Mucosa of rectum (tissue), 2 donors: Measurements from ENCODE around the gene CLEC1A.

Experiments used
- H3K27ac ChIP-seq, 2 donors: one replicate each; pipeline ENCODE4 v1.7.0; 2013; ENCODE audit warnings: inconsistent platforms in 2 of 2, low read depth in 2 of 2, low read length in 2 of 2
- H3K27me3 ChIP-seq, 2 donors: one replicate each; pipeline ENCODE4 v1.7.0; 2013; ENCODE audit warnings: low read length in 2 of 2; ENCODE audit not compliant: control insufficient read depth in 2 of 2, insufficient read depth in 2 of 2
- H3K36me3 ChIP-seq, 2 donors: one replicate each; pipeline ENCODE4 v1.7.0; 2013; ENCODE audit warnings: low read length in 2 of 2; ENCODE audit not compliant: control insufficient read depth in 2 of 2, insufficient read depth in 2 of 2
- H3K4me1 ChIP-seq, 2 donors: one replicate each; pipeline ENCODE4 v1.7.0; 2013; ENCODE audit warnings: low read length in 2 of 2, mild to moderate bottlenecking in 1 of 2; ENCODE audit not compliant: control insufficient read depth in 2 of 2, insufficient read depth in 2 of 2
- H3K4me3 ChIP-seq, 2 donors: one replicate each; pipeline ENCODE4 v1.7.0; 2013; ENCODE audit warnings: low read length in 2 of 2
- H3K9ac ChIP-seq, 2 donors: one replicate each; pipeline ENCODE4 v1.7.0; 2013; ENCODE audit warnings: low read length in 2 of 2, low read depth in 1 of 2, mild to moderate bottlenecking in 1 of 2
- H3K9me3 ChIP-seq, 2 donors: one replicate each; pipeline ENCODE4 v1.7.0; 2013; ENCODE audit warnings: low read length in 2 of 2; ENCODE audit not compliant: control insufficient read depth in 2 of 2
- donor health status: healthy.
- donor health status: Normal muscosa, but diverticular disease.

Gene CLEC1A, protein sequence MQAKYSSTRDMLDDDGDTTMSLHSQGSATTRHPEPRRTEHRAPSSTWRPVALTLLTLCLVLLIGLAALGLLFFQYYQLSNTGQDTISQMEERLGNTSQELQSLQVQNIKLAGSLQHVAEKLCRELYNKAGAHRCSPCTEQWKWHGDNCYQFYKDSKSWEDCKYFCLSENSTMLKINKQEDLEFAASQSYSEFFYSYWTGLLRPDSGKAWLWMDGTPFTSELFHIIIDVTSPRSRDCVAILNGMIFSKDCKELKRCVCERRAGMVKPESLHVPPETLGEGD

DNA sequence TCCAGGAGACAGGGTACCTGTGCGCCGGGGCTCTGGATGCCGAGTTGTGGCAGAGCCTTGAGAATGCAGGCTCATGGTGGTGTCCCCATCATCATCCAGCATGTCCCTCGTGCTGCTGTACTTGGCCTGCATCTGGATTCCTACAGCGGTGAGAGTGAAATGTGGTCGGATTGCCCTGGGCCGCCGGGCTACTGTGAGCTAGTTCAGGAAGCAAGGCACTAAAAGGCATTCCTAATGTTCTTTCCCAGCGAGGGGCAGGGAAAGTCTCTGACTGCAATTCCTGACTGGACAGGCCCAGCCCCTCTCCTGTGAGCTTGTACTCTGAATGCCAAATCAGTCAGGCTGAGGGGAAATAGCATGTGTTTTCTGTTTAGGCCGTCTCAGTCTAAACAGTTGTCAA lies at the start of gene CLEC1A:
CLEC1A (minus strand) TSS at position 195 of the 400 bp plus-strand sequence; CDS start at position 132, 63 bp downstream.
- Histone ChIP-seq H3K36me3 (no peaks in the 10 kb centered on the region), H3K9ac (no peak within 1 kb of the TSS), H3K27ac (peak within 1 kb of the TSS in 1 of 2 donors; percentile 45), H3K9me3 (no peaks in the 10 kb centered on the region), H3K4me1 (no peaks in the 10 kb centered on the region), H3K4me3 (no peak within 1 kb of the TSS), H3K27me3 (no peaks in the 10 kb centered on the region)

DNA sequence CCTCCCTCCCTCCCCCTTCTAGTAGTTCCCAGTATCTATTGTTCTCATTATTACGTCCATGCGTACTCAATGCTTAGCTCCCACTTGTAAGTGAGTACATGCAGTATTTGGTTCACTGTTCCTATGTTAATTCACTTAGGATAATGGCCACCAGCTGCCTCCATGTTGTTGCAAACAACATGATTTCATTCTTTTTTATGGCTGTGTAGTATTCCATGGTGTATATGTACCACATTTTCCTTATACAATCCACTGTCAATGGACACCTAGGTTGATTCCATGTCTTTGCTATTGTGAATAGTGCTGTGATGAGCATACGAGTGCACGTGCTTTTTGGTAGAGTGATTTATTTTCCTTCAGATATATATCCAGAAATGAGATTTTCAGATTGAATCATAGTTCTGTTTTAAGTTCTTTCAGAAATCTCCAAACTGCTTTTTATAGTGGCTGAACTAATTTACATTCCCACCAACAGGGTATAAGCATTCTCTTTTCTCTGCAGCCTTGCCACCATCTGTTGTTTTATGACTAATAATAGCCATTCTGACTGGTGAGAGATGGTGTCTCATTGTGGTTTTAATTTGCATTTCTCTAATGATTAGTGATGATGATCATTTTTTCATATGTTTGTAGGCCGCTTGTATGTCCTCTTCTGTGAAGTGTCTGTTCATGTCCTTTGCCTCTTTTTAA lies 49.1 kb upstream of the CLEC1A start:
- Histone ChIP-seq H3K9ac (no peak overlapping the region), H3K27me3 (no peaks in the 10 kb centered on the region), H3K4me3 (no peak overlapping the region), H3K27ac (no peak overlapping the region), H3K9me3 (no peaks in the 10 kb centered on the region), H3K4me1 (no peaks in the 10 kb centered on the region), H3K36me3 (no peaks in the 10 kb centered on the region)

DNA sequence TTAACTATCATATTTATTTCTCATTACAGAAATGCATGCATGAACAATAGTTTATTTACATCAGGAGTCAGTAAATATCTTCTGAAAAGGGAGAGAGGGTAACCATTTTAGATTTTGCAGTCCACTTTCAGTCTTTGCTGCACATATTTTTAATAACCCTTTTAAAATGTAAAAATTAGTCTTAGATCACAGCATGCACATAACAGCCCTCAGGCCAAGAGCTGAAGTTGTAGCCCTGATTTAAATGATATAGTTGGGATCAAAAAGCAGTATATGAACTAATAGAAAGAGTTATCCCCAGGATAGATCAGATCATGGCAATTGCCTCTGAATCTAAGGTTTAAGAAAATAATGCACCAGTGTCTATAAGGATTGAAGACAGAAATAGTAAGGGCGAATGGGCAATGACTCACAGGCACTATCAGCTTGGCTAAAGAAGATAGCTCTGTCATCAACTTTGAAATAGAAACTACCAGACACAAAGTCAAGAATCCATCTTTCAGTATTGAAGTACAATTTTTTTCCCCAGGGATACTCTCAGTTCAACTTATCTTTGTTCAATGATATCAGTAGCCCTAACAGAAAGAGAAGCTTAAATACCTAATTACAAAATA lies 44.3 kb upstream of the CLEC1A start:
- H3K9me3 ChIP-seq = no peaks in the 10 kb centered on the region
- no peaks in the 10 kb centered on the region for H3K27me3 ChIP-seq
- no peak overlapping the region for H3K9ac ChIP-seq
- no peaks in the 10 kb centered on the region for H3K36me3 ChIP-seq
- H3K4me1 ChIP-seq = no peaks in the 10 kb centered on the region
- H3K4me3 ChIP-seq = no peak overlapping the region
- H3K27ac ChIP-seq = no peak overlapping the region

DNA sequence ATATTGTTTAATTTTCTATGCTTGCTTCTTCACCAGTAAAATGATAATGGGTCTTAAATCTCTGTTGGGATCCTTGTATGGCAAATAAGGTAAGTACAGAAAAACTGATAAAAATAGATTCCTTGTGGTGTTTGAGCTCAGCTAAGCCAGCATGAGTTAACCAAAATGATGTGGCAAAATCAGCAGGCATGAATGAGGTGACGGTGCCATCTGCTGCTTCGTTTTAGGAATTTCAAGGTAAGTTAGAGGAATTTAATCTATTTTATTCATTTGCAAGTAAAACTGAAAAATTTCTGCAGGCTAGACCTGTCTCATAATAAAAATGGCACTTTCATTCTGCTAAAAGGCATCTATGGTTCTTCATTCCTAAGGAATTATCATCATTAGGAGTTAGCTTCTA lies 41.2 kb upstream of the CLEC1A start:
- H3K9me3 ChIP-seq = no peaks in the 10 kb centered on the region
- H3K27me3 ChIP-seq = no peaks in the 10 kb centered on the region
- no peak overlapping the region for H3K27ac ChIP-seq
- no peaks in the 10 kb centered on the region for H3K4me1 ChIP-seq
- no peak overlapping the region for H3K9ac ChIP-seq
- no peak overlapping the region for H3K4me3 ChIP-seq
- H3K36me3 ChIP-seq = no peaks in the 10 kb centered on the region

DNA sequence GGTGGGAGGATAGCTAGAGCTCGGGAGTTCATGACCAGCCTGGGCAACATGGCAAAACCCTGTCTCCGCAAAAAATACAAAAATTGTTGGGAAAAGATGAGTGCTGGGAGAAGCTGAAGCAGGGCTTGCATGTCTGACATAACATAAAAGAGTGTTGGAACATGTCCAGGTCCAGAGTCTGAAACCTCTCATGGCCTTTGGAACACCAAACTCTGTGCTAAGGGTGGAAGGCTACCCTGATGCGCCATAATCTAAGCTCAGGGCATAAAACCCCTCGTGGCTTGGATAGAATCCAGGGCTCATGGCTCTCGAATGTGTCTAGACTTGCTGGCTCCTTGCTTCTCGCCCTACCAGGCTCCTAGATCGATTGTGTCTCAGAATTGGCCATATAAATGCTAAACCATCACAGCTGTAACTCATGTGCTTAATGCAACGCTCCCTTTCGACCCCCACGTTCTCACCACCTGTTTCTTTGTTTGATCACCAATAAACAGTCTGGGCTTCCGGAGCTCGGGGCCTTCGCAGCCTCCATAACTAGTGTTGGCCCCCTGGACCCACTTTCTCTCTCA lies 37.9 kb upstream of the CLEC1A start:
- H3K9me3 ChIP-seq = no peaks in the 10 kb centered on the region
- no peak overlapping the region for H3K27ac ChIP-seq
- no peak overlapping the region for H3K9ac ChIP-seq
- no peaks in the 10 kb centered on the region for H3K27me3 ChIP-seq
- H3K4me1 ChIP-seq = no peaks in the 10 kb centered on the region
- H3K4me3 ChIP-seq = no peak overlapping the region
- no peaks in the 10 kb centered on the region for H3K36me3 ChIP-seq

DNA sequence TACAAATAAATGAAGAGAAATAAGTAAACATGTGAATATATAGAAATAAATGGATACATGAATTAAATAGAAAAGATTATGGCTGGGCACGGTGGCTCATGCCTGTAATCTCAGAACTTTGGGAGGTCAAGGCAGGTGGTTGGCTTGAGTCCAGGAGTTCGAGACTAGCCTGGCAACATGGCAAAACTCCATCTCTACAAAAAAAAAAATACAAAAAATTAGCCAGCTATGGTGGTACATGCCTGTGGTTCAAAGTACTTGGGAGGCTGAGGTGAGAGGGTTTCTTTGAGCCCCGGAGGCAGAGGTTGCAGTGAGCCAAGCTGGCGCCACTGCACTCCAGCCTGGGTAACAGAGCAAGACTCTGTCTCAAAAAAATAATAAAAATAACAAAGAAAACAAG lies 36.3 kb upstream of the CLEC1A start:
- H3K27ac ChIP-seq = no peak overlapping the region
- no peak overlapping the region for H3K4me3 ChIP-seq
- H3K36me3 ChIP-seq = no peaks in the 10 kb centered on the region
- no peak overlapping the region for H3K9ac ChIP-seq
- H3K9me3 ChIP-seq = no peaks in the 10 kb centered on the region
- H3K4me1 ChIP-seq = no peaks in the 10 kb centered on the region
- H3K27me3 ChIP-seq = no peaks in the 10 kb centered on the region

DNA sequence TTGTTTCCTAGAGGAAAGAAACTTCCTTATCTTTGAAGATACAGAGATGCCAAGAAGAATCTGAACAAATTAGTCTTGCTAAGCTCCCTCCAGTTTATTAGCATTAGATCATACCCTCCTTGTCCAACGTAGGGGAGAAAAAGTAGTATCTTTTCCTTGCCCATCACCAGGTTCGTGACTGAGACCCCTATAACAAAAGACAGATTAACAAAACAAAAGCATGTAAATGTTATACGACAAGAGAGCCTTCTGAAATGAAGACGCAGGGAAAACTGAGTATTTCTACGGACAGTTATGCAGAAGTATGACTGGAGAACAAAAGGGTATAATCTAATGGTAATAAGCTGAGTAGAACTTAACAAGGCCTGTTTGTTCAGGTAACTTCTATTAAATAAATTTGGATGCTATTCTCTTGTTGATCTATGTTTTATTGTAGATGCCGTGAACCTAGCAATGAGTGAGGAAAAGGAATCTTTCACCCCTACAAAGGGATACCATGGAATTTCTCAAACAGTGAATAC lies 34.1 kb upstream of the CLEC1A start:
- Histone ChIP-seq H3K9me3 (no peaks in the 10 kb centered on the region), H3K4me3 (no peak overlapping the region), H3K4me1 (no peaks in the 10 kb centered on the region), H3K36me3 (no peaks in the 10 kb centered on the region), H3K9ac (no peak overlapping the region), H3K27me3 (no peaks in the 10 kb centered on the region), H3K27ac (no peak overlapping the region)

DNA sequence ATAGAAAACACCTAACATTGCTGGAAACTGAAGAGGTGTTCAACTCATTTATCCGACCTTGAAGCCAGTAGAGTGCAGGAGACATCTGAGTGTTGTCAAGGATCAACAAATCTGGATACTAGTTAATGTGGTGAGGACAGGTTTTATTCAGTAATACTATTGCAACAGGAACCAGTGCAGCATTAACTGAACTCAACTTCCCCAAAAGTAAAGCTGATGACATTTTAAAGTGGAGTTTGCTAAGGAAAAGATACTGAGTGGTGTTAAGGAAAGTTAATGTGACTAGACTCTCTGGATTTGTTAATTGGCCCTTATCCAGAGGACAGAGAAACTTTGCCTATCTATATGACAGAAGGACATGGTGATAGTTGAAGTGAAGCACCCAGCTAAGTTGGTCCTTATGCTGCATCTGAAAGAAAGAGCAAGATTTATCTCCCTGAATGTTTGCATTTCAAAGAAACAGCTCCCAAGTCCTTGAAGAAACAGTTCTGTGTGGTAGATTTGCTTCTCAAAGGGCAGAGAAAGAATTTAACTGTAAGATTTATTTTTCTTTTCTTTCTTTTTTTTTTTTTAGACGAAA lies 32.4 kb upstream of the CLEC1A start:
- Histone ChIP-seq H3K27me3 (no peaks in the 10 kb centered on the region), H3K9ac (no peak overlapping the region), H3K27ac (no peak overlapping the region), H3K4me1 (no peaks in the 10 kb centered on the region), H3K4me3 (no peak overlapping the region), H3K36me3 (no peaks in the 10 kb centered on the region), H3K9me3 (no peaks in the 10 kb centered on the region)

DNA sequence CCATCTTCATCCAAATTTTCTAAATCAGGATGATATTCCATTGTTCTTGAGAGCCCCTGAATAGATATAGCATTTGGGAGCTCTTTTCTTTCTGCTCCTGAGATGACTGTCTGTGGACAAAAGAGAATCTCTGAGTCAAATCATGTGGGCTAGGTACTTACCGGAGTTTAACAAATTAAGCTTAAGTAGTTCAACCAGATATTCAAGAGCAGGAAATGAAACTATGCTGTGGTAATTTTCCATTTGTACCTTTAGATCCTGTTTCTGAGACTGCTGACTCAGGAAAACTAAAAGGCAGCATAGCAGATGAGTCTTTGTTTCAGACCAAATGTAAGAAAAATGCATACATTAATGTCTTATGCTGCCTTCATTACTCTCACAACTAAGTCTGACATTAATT lies 31.3 kb upstream of the CLEC1A start, which contains the start of gene CLEC7A:
CLEC7A (minus strand) TSS at position 158 of the 400 bp plus-strand sequence; CDS start at position 41, 117 bp downstream.
- peak within 1 kb of the TSS; percentile 37 to 48 for H3K27ac ChIP-seq
- no peaks in the 10 kb centered on the region for H3K4me1 ChIP-seq
- peak within 1 kb of the TSS in 1 of 2 donors; percentile 43 for H3K4me3 ChIP-seq
- H3K27me3 ChIP-seq = no peaks in the 10 kb centered on the region
- H3K9ac ChIP-seq = peak within 1 kb of the TSS in 1 of 2 donors; percentile 17
- no peaks in the 10 kb centered on the region for H3K36me3 ChIP-seq
- no peaks in the 10 kb centered on the region for H3K9me3 ChIP-seq
